Activated gamma-delta T cell (primary cell): ENCODE measurements around the gene GAA.

ENCODE experiments used
- DNase-seq: peaks from one replicate; lab custom pipeline; 2025; lab: John Stamatoyannopoulos, UW

The GAA gene

DNA sequence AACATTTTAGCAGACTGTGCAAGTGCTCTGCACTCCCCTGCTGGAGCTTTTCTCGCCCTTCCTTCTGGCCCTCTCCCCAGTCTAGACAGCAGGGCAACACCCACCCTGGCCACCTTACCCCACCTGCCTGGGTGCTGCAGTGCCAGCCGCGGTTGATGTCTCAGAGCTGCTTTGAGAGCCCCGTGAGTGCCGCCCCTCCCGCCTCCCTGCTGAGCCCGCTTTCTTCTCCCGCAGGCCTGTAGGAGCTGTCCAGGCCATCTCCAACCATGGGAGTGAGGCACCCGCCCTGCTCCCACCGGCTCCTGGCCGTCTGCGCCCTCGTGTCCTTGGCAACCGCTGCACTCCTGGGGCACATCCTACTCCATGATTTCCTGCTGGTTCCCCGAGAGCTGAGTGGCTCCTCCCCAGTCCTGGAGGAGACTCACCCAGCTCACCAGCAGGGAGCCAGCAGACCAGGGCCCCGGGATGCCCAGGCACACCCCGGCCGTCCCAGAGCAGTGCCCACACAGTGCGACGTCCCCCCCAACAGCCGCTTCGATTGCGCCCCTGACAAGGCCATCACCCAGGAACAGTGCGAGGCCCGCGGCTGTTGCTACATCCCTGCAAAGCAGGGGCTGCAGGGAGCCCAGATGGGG is 3.1 kb downstream of the GAA start:
- DNase-seq: no peak

DNA sequence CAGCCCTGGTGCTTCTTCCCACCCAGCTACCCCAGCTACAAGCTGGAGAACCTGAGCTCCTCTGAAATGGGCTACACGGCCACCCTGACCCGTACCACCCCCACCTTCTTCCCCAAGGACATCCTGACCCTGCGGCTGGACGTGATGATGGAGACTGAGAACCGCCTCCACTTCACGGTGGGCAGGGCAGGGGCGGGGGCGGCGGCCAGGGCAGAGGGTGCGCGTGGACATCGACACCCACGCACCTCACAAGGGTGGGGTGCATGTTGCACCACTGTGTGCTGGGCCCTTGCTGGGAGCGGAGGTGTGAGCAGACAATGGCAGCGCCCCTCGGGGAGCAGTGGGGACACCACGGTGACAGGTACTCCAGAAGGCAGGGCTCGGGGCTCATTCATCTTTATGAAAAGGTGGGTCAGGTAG is 3.6 kb downstream of the GAA start:
- DNase-seq: no peak

DNA sequence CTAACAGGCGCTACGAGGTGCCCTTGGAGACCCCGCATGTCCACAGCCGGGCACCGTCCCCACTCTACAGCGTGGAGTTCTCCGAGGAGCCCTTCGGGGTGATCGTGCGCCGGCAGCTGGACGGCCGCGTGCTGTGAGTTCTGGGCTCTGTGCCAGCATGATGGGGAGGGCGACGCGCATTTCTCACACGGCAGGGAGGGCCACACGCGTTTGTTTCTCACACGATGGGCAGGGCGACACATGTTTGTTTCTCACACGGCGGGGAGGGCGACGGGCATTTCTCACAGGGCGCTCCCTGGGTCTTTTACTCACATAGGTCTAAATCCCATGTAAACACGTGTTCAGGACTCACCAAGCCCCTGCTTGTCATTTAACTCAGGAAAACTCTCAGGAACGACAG is 4.4 kb downstream of the GAA start:
- DNase-seq: no peak

DNA sequence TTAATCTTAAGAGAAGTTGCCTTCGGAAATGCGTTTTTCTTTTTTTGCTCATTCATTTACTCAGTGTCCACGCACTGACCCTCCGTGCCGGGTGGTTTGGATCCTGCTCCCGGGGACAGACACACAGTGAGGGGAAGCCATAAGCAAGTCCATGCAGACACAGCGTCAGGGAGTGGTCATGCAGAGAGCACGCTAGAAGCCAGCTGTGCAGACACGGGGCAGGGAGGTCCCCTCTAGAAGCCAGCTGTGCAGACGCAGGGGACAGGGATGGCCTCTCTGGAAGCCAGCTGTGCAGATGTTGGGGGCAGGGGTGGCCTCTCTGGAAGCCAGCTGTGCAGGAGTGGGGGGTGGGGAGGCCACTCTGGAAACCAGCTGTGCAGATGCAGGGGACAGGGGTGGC is 4.8 kb downstream of the GAA start:
- DNase-seq: no peak

DNA sequence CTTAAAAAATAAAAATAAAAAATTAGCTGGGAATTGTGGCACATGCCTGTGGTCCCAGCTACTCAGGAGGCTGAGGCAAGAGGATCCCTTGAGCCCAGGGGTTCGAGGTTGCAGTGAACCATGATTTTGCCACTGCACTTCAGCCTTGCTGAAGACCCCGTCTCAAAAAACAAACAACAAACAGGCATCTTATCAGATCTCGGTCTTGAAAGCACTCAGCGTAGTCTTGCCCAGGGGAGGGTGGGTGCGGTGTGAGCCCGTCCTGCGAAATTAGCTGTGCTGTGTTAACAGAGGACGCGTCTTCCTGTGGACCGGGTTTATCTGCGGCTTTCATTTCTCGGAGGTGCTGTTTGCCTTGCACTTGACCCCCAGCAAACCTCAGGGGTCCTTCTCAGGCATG is 5.4 kb downstream of the GAA start:
- DNase-seq: no peak

DNA sequence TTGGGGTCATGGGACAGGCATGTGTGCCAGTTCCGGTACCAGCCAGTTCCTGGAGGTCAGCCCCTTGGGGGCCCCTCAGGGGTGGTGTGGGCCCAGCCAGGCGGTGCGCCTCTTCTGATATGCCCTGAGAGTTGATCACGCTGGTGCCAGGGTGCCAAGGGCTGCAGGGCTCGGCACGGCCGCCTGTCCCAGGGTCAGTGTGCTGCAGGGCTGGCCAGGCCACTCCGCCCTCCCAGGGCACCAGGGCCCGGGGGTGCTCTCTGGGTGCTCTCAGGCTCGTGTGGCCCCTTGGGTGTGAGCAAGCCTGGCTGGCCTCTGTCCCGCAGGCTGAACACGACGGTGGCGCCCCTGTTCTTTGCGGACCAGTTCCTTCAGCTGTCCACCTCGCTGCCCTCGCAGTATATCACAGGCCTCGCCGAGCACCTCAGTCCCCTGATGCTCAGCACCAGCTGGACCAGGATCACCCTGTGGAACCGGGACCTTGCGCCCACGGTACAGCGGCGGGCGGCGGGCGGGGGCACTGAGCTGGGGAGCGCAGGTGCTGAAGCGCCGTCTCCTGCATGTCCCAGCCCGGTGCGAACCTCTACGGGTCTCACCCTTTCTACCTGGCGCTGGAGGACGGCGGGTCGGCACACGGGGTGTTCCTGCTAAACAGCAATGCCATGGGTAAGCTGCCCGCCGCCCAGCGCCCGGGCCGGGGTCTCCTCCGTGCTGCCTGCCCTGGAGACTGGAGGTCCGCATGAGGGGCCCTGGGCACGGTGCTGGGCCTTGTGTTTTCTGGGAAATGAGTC is 6.0 kb downstream of the GAA start:
- no peak for DNase-seq

DNA sequence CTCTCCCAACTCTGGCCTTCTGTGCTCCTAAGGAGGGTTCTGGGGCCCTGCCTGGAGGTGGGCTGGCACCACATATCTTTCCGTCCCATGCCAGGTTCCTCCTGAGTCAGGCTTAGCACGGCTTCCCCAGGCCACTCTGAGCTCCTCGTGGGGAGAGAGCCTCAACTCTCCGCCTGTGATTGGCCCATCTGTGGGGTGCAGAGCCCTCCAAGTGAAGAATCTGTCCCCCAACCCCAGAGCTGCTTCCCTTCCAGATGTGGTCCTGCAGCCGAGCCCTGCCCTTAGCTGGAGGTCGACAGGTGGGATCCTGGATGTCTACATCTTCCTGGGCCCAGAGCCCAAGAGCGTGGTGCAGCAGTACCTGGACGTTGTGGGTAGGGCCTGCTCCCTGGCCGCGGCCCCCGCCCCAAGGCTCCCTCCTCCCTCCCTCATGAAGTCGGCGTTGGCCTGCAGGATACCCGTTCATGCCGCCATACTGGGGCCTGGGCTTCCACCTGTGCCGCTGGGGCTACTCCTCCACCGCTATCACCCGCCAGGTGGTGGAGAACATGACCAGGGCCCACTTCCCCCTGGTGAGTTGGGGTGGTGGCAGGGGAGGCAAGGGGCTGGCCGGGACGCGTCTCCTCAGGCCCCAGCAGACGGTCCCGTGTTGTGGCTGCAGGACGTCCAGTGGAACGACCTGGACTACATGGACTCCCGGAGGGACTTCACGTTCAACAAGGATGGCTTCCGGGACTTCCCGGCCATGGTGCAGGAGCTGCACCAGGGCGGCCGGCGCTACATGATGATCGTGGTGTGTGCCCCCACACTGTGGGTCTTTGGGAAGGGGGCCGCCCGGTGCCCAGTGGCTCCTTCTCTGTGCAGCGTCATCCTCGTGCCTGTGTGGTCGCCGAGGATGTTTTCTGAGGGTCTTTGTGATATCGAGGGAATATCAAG is 6.9 kb downstream of the GAA start:
- no peak for DNase-seq

DNA sequence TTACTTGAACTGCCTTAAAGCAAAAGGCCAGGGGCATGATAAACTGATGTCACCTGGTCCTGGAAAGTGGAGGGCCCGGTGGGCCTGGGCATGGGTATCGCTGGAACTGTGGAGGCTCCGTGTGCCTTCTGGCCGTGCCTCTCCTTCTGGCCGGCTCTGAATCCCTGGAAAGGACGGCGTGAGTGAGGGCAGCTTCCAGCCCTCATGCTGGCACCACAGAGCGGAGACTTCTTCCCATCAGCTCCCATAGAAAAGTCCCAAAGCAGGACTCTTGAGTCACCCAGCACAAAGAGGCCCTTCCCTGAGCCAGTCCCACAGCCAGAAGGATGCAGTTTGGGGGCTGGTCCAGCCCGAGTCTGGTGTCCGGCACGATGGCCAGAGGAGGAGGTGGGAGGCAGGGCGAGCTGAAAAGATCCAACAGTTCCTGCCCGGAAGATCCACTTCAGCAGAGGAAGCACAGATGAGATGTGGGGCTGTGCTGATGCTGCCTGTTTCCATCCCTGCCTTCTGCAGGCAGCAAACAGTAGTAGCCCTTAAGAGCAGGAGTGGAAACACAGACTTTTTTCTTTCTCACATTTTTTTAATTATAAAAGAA is 7.8 kb downstream of the GAA start:
- DNase-seq: no peak

DNA sequence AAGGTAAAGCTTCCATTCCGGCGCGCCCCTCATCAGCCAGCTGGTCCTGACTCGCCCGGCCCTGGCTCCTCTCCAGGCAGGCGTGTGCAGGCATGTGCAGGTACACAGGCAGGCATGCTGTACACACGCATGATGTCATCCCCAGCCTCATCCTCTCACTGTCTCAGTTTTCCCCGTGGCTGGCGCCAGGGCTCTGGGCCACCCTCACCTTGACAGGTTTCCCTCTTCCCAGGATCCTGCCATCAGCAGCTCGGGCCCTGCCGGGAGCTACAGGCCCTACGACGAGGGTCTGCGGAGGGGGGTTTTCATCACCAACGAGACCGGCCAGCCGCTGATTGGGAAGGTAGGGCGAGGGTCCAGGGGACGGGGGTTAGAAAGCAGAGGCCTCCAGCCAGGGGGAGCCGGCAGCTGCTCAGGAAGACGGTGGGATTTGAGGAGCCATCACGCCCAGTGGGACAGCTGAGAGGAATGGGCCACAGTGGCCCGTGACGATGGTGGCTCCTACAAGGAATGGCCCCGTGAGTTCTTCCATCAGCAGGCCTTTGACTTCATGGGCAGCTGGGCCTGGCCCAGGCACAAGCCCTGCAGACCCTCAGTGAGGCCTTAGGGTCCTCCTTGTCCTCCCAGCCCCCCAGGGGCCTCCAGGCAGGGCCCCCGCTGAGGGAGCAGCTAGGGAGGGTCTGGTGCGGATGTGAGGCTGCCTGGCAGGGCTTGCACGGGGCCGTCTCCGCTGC is 8.5 kb downstream of the GAA start:
- no peak for DNase-seq

DNA sequence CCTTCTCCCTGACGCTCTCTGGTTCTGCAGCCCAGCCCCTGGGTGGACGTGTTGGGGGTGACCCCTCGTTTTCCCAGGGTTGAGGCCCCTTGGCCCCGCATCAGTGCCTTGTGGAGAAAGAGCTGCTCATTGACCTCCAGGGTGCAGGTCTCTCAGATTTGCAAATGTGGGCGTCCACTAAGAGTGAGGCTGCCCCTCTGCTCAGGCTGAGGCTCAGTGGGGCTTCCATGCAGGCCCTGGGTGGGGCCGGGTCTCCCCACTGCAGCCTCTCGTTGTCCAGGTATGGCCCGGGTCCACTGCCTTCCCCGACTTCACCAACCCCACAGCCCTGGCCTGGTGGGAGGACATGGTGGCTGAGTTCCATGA is 9.0 kb downstream of the GAA start:
- no peak for DNase-seq

DNA sequence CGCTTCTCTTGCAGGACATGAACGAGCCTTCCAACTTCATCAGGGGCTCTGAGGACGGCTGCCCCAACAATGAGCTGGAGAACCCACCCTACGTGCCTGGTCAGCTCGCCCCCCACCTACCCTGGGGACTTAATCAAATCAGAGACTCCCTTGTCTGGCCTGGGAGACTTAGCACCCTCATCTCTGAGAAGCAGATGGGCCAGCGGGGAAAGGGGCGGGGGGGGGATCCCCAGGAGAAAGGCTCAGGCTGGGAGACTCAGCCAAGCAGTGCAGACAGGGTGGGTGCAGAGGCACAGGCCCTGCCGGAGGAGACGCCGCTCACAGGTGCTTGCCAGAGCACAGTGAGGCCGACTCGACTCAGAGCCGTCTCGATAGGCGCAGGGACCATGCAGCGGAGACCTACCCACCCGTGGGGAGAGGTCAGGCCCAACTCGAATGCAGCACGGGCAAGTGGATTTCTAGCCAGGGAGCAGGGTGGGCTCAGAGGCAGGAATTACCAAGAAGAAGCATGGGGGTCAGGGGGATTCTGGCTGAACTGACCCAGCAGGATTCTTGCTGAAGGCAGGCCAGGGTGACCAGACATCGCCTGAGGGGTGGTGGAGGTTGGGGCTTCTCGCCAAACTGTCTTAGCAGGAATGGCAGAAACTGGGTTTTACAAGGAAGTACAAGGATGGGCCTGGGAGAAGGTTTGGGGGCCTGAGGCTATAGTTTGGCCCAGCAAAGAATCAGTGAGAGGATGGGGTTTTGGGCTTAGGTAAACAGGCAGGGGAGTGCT is 9.7 kb downstream of the GAA start:
- no peak for DNase-seq

DNA sequence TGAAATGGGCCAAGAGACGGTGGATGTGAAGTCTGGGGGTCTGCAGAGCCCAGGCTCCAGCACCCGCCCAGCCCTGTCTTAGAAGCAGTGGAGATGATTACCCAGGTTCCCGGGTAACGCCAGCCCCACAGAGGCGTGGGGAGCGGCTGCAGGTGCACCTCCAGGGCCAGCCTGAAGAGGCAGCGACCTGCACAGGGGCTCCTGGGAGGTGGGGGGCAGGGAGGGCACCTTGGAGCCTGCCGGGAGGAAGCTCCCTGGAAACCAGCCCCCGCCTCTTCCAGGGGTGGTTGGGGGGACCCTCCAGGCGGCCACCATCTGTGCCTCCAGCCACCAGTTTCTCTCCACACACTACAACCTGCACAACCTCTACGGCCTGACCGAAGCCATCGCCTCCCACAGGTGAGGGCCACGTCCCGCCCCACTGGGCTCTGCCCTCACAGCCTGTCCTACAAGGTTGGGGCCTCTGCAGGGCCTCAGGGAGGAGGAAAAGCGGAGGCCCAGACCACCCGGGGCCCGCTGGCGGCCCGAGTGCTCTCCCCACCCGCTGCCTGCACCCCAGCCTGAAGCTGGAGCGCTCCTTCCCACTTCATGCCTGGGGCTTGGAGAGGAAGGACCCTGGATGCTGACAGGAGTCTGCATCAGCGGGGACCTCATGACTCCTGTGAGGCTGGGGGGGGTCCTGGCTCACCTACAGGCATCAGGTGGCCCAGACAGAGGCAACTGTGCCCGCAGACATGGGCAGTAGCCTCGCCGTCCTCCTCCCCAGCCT is 10.5 kb downstream of the GAA start:
- DNase-seq: no peak

DNA sequence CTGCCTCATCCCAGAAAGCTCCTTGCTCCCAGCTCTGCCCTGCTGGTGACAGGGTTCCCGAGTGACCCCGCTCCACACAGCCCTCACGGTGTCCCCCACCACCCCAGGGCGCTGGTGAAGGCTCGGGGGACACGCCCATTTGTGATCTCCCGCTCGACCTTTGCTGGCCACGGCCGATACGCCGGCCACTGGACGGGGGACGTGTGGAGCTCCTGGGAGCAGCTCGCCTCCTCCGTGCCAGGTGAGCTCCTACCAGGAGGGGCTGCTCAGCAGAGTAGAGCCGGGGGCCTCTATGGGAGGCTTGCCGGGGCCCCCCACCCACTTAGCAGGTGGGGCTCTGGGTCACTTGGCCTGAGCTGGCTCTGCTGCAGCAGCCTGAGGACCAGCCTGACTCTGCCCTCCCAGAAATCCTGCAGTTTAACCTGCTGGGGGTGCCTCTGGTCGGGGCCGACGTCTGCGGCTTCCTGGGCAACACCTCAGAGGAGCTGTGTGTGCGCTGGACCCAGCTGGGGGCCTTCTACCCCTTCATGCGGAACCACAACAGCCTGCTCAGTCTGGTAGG is 11.2 kb downstream of the GAA start:
- no peak for DNase-seq

DNA sequence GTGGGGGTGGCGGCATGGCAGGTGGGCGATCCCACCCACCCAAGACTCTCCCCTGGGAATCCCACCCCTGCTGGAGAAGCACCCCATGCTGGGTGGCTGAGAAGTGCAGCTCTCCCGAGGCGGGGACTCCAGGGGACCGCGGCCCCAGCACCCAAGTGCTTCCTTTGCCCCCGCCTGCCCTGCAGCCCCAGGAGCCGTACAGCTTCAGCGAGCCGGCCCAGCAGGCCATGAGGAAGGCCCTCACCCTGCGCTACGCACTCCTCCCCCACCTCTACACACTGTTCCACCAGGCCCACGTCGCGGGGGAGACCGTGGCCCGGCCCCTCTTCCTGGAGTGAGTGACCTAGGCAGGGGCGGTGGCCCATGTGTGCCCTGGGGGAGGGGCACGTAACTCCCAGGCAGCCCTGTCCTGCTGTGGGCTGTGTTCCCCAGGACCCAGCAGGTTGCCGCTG is 11.7 kb downstream of the GAA start:
- no peak for DNase-seq

DNA sequence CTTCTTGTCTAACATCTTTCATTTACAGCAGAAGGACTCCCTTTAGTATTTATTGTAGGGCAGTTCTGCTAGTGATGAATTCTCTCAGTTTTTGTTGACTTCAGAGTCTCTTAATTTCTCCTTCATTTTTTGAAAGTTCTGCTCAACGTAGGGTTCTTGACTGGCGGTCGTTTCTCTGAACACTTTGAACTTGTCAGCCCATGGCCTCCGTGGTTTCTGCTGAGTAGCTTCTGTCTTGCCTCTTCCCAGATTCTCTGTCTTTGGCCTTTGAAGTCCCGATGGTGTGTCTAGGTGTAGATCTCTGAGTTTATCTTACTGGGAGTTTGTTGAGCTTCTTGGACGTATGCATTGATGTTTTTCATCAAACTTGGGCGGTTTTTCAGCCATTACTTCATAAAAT is 13.4 kb downstream of the GAA start:
- no peak for DNase-seq

DNA sequence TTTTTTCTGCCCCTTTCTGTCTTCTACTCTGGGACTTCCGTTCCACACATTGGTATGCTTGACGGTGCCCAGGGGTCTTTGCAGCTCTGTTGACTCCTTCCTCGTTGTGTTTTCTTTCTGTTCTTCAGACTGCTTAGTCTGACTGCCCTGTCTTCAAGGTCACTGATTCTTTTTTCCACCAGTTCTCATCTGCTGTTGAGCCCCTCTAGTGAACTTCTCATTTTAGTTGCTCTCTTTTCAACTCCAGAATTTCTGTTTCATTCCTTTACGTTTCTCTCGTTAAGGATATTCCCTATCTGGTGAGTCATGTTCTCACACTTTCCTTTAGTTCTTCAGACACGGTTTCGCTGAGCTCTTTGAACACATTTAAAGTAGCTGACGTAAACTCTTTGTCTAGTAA is 13.8 kb downstream of the GAA start:
- DNase-seq: no peak

DNA sequence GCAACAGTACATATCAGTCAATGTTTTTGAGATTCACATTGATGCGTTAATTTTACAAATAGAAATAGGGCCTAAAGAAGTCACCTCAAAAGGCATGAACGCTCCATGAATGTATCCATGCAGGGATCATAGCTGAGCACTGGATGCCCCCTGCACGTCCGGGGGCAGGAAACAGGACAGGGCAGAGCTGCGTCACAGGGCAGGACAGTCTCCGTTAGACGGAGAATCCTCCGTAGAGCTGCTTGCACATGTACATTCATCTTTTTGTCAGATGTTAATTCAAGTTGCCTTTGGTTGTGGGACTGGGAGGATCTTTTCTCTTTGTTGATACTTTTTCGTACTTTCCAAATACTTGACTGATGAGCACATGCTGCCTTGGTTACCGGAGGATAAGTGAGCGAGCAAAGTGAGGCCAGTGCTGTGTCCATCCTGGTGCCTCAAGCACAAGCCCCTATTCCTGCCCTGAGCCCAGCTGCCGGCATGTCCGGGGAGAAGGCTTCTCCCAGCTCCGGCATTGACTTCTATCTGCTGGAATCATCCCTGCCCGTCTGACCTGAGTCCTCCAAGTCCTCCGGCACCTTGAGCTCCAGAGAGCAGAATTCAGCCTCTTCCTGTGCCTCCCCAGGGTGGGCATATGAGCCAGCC is 15.0 kb downstream of the GAA start:
- no peak for DNase-seq

DNA sequence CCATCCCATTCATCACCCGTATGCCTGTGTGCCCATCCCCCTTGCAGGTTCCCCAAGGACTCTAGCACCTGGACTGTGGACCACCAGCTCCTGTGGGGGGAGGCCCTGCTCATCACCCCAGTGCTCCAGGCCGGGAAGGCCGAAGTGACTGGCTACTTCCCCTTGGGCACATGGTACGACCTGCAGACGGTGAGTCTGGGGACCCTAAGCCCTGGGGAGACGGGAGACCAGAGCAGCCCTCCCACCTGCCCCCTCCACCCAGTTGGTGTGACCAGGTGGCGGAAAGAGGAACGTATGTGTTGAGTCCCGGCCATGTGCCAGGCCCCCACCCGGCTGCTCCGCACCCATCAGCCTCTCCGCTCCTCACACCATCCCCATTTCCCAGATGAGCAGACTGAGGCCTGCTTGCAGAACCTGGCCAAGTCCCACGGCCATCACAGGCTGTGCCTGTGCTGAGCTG is 15.6 kb downstream of the GAA start:
- no peak for DNase-seq
